ENCODE results near the gene ABI3BP.

ABI3BP gene

DNA sequence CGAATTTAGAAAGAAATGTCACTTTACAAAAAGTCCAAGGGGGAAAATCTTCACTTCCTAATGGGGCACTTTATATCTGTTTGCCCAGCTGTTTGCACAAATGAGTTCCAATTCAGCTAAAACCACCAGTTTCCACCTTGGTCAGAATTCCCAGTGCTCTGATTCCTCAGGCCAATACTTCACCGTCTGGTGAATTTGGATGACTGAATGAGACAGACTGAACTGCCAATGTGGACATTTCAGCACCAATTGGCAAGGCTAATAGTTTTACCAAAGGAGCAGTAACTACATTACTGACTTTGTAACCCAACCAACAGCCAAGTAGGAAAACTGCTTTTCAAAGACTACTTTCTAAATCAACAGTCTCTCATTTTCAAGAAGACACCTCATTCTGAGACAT, 51.8 kb downstream of the ABI3BP start:
- DNase-seq, result no peak

DNA sequence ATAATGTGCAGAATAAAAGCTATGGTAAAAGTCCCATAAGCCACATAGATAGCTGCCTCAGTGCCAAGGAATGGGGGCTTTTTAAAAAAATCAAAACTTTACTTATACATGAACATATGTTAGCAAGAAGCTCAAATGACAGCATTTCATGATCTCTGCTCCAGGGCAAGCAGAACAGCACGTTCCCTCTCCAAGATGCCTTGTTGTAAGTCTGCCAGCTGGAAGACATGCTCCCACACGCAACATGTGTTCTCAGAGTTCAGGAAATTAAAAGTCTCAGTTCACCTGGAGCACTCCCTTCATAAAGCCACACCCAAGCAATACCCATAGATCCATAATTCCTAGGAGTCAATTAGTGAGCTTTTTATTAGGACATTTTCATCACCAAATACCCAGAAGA, 52.2 kb downstream of the ABI3BP start:
- no peak for DNase-seq

DNA sequence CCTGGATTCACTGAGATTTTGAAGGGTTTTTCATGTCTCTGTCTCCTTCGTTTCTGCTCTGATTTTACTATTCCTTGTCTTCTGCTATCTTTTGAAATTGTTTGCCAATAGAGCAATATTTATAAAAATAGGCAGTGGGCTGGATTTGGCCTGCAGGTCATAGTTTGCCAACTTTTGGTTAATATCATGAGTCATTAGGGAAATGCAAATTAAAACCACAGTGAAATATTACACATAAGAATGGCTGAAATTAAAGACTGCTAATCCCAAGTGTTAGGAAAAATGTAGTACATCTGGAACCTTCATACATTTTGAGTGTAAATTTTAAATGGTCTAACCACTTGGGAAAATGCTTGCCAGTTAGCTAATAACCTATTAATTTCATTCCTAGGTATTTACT, 56.3 kb downstream of the ABI3BP start:
- no peak for DNase-seq

GRCh38 chr3:100932491-100932890, 60.7 kb downstream of the ABI3BP start:
- DNase-seq, result no peak

DNA sequence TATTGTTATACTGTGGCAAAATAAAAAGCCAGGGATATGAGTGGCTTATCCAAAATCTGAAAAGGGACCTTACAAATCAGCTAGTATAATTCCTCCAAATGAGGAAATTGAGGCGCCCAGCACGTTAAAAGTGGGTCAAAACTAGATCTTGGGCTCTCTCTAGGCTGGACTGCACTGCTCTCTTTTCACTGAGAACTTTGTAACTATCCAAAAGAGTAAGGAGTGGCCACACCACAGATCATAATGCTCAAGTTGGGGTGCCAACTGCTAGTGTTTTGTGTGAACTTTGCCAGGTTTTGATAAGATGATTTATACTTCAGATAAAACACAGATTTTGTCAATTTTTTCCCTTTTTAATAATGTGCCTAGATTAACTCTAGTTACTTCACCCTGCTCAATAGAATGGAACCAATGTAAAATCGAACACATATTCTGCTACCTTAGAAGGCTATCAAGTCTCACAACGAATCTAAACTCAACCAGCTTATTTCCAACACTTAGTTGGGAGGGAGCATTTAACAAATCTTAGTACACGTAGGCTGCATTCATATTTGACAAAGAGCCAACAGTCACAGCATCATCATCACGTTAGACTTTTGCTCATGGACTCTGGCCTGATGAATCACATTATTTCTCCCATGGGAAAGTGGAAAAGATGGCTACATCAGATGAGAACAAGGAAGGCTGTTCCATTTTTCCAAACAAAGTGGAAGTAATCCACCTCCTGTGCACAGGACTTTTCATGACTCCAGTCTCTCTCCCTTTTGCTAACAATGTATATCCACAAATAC, 64.4 kb downstream of the ABI3BP start:
- no peak for DNase-seq

DNA sequence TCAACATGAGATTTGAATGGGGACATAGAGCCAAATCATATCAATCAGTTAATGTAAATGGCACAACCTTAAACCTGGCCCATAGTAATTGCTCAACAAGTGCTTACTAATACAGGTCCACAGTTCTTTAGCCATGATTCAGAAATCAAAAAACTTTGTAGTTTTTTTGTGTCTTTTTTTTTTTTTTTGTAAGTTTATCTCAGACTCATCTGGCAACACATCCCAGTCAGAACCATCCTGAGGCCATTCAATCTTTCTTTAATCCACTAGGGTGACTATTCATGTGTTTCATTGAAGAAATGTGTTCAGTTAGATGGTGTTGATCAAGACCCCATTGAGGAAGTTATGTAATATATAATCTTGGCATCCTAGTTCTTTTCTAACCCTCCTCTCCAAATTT, 65.4 kb downstream of the ABI3BP start:
- DNase-seq, result no peak

DNA sequence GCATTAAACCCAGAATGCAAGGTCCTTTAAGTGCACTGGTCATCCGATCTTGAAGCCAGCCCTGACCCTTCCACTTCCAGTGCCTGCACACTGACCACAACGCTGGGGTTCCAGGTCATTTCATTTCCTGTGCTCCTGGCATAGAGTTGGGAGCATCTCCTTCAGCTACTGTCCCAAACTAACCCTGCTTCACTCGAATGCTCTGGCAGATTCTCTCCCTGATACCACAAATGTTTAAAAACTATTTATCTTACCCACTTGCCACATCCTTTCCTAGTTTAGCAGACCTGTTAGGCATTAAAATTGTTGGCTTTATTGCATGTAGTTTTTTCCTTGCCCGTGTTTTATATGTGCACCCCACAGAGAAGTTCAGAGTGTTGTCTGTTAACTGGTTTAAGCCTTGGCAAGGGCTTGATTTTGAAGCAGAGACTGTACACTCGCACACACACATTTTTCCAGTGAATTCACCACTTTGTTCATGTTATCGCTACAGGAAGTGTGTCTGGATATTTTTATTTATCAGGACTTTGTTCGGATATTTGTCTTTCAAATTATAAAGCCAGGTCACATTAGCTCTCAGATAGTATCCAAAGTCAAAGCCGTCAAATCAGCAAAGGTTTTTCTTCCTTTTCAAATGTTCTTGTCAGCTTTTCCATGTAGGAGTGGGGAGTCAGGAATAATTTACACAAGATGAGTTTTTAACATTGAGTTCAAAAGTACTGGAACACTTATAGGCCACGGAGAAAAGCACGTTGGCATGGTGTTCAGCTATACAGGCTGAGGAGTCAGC, 77.3 kb downstream of the ABI3BP start:
- no peak for DNase-seq

- DNase-seq, result no peak
Measured at GRCh38 chr3:100913870-100914648, 79.2 kb downstream of the ABI3BP start.

DNA sequence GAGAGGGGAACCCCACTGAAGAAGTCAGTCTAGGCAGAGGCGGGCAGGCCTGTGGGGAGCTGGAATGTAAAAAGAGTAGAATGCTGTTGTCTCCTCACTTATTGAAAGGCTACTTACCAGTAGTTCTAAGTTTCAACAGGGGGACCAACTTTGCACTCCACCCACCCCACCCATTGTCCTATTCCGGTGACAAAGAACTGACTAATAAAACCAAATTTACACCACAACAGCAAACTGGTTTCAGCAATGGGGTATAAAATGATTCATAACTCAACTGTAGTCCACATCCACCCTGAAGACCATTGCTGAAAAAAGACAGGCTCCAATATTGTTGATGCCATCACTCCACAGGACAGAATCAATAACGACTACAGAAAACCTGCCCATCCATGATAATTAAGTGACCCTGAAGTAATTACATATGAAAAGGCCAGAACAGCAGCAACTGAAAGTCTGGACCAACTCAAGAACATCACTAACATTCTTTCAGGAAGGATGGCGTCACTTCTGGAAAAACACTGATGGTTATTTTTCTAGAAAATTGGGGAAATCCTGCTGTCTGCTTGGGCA, 80.2 kb downstream of the ABI3BP start:
- no peak for DNase-seq

- no peak for DNase-seq
Measured at GRCh38 chr3:100912571-100912970, 80.7 kb downstream of the ABI3BP start.

DNA sequence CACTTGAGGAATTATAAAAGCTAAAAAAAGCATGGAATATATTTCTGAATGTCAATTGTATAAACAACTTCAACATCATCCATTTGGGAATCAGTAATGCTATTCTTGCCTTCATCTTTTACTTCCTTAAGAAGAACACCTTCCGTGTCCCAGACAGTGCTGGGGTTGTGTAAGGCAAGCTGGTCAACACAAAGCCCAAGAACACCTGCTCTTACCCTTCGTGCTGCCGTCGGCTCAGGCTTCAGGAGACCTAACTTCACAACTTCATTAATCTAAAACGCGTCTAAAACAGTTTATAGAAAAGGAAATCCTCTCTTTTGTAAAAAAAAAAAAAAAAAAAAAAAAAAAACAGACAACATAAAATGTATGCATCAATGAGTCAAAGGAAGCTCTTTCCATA, 81.3 kb downstream of the ABI3BP start:
- no peak for DNase-seq

DNA sequence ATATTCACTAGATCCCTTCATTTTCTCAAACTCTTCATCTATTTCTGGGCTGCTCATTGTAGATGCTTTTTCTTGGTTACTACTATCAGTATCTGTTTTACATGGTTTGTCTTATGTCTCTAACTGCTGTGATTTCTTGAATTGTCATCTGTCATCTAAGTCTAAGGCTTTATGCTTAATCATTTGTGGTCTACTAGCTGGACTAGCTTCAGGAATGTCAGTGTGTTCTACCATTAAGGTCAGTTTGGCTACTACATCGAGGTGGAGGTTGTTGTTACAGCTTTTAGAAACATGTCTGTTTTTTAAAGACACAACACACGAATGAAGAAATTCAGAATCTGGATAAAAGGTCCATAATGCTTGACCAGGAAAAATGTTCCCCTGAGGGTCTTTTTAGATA, 82.2 kb downstream of the ABI3BP start:
- DNase-seq, result no peak

- DNase-seq, result no peak
Measured at GRCh38 chr3:100902572-100902971, 90.6 kb downstream of the ABI3BP start.

DNA sequence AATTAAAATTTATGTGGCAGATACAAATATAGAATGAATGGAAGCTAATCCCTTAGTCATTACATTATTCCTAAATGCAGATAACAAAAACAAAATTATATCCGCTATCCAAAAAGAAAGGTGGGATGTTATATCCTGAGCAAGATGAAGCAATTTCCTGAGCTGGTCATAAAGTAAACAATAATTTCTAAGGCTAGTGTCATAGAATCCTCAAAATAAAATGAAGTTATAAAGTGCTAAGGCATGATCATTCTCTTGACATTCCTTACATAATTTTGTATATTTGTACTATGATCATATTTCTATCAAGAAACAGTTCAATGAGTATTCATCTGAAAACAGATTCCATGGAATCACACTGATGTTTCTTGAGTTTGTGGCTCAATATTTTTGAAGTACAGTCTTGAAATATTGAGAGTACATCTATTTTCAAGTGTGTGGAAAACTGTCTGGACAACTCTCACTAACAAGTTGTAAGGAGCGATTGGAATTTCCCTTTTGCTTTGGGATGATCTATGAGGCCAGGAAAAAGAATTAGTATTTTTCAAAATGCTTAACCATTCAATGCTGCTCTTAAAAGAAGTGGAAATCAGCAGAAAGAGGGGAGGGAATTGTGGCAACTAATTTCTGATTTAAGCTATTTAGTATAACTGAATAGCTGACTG, 92.4 kb downstream of the ABI3BP start:
- no peak for DNase-seq

DNA sequence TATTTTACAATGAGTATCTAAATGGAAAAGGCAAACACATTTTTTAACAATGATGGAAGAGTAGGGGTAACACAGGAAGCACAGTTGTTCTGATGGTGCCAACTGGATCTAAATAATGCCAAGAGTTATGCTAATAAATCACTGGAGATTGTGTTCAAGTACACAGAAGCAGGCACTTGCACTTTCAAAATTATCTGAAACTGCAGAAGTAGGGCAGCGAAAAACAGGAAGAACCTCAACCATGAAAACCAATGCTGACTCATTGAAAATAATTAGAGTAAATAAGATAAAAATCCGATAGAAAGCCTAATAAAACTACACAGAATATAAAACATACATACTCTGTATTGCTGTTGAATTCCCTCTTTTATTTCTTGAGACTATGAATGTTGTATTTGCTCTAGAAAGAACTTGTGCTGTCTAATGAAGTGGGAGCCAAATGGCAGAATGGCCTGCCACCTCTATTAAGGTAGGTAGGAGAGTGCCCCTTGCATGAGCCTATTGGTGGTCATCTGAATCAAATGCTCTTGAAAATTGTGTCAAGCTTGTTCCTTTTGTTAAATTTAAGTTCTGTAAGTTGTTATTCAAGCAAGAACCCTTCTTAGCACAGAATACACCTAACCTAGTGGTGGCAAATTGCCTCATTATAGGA, 93.7 kb downstream of the ABI3BP start:
- no peak for DNase-seq

GRCh38 chr3:100898681-100899080, 94.5 kb downstream of the ABI3BP start:
- no peak for DNase-seq

- no peak for DNase-seq
Measured at GRCh38 chr3:100896994-100897393, 96.2 kb downstream of the ABI3BP start.

- no peak for DNase-seq
Measured at GRCh38 chr3:100893590-100893989, 99.6 kb downstream of the ABI3BP start.

- no peak for DNase-seq
Measured at GRCh38 chr3:100893108-100893507, 100.1 kb downstream of the ABI3BP start.

- no peak for DNase-seq
Measured at GRCh38 chr3:100891827-100892226, 101.4 kb downstream of the ABI3BP start.

DNA sequence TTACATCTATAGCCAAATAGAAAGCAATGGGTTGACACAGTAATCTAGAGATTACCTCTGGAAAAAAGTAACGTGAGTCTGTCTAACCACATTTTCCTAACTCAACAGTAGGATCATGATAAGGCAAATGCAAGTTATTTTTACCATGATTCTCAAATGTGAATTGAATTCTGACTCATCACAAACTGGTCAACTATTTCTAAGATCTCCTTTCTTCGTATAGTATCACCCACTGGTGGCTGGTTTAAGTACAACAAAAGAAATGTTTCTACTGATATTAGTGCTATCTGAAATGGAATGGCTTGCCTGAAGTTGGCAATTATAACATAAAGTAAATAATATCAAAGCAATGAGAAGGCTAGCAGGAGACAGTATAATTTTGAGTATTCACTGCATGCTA, 102.2 kb downstream of the ABI3BP start:
- DNase-seq, result no peak

- DNase-seq, result no peak
Measured at GRCh38 chr3:100888881-100889280, 104.3 kb downstream of the ABI3BP start.

All from NCI-H2081 (cell line).